ENCODE data around the gene HEATR1.
"Not testable (repeated sequence)": the region's sequence is repeated elsewhere in the genome, so short reads cannot be mapped to it uniquely, and the experiment has no call there.

Gene HEATR1

GRCh38 chr1:236509203-236509602 lies 95.1 kb downstream of the HEATR1 start:
- DNase-seq, result no peak

DNA sequence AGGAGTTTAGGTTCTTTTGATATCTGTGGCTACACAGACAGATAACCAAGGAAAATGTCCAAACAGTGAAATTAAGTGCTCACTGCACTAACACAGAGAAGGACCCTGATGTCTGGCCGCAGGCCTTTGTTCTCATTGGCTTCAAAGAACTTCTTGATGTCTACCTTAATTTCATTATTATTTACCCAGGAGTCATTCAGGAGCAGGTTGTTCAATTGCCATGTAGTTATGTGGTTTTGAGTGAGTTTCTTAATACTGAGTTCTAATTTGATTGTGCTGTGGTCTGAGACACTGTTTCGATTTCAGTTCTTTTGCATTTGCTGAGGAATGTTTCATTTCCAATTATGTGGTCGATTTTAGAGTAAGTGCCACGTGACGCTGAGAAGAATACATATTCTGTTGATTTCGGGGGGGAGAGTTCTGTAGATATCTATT lies 95.7 kb downstream of the HEATR1 start:
- DNase-seq, result no peak

GRCh38 chr1:236507022-236507700 lies 97.2 kb downstream of the HEATR1 start:
- DNase-seq, result peak in 1 of 2 experiments; percentile 13

- DNase-seq, result not testable (repeated sequence)
These were observed 100.0 kb downstream of the HEATR1 start for GRCh38 chr1:236504338-236504737.

GRCh38 chr1:236502972-236503639 lies 101.2 kb downstream of the HEATR1 start:
- DNase-seq, result no peak

DNA sequence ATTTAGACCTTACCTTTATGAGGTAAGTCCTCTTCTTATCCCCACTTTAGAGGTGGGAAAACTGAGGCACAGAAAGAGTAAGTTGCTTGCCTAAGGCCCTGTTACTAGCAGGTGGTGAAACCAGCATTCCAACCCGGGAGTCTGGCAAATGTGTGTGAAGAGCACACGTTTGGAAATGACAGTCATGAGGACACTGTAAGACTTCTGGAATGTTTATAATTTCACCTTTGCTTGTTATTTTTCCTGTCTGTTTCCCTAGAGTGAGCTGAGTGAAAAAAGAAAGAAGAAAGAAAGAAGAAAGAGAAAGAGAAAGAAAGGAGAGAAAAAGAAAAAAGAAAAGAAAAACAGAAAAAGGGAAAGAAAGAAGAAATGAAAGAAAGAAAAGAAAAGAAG lies 101.7 kb downstream of the HEATR1 start:
- no peak for DNase-seq

- no peak for DNase-seq
These were observed 103.2 kb downstream of the HEATR1 start for GRCh38 chr1:236501093-236501492.

Data from NCI-H446 (cell line).